GM23248 (cell line): ENCODE measurements around the gene CCT5.

Experiments used
- EZH2 ChIP-seq: fragments of 200-600 bp; sonication (generic); IDR thresholded peaks from 2 replicates; pipeline ENCODE4 v1.6.1; 2018; ENCODE audit warnings: antibody characterized with exemption, mild to moderate bottlenecking; ENCODE audit not compliant: insufficient read depth, poor library complexity, severe bottlenecking
- EZH2phosphoT487 ChIP-seq: fragments of 200-600 bp; sonication (generic); IDR thresholded peaks from 2 replicates; pipeline ENCODE4 v1.6.1; 2018; ENCODE audit warnings: antibody characterized with exemption, moderate library complexity, mild to moderate bottlenecking, low read depth; ENCODE audit not compliant: insufficient read depth

GRCh38 chr5:10290438-10290837 lies 40.4 kb downstream of the CCT5 start:
- TF ChIP-seq EZH2 (no peak), EZH2phosphoT487 (no peak)
